Thyroid gland (tissue), 4 donors: ENCODE results near the gene ZNF385C. TPM values are rescaled to one million over a fixed set of nuclear protein-coding genes. Genes with fewer than 3 reads are reported as not detected.
A peak's percentile ranks its signal among the peaks of the same experiment; 100 is the strongest.

Experiments
- DNase-seq, 2 donors: peaks; one replicate each; pipeline ENCODE4 v3.0.0-alpha.2; 2019
- H3K27ac ChIP-seq, 3 donors: fragments of 200-600 bp; sonication (generic); 1 replicate in 2 of 3; 2 replicates in 1 of 3; pipeline ENCODE4 v1.5.1; 2016 to 2019; ENCODE audit warnings: mild to moderate bottlenecking in 1 of 3, moderate library complexity in 1 of 3
- H3K27me3 ChIP-seq: fragments of 200-600 bp; sonication (generic); one replicate; pipeline ENCODE4 v1.5.1; 2019
- H3K36me3 ChIP-seq, 2 donors: fragments of 200-600 bp; sonication (generic); one replicate each; pipeline ENCODE4 v1.5.1; 2016 to 2019
- H3K4me1 ChIP-seq, 2 donors: fragments of 200-600 bp; sonication (generic); one replicate each; pipeline ENCODE4 v1.5.1; 2017 to 2019
- H3K4me3 ChIP-seq, 3 donors: fragments of 200-600 bp; sonication (generic); replicated peaks in 1 of 3; 1 replicate in 2 of 3; 2 replicates in 1 of 3; pipeline ENCODE4 v1.5.1; 2016; ENCODE audit warnings: mild to moderate bottlenecking in 1 of 3
- H3K9me3 ChIP-seq: fragments of 200-600 bp; sonication (generic); one replicate; pipeline ENCODE4 v1.5.1; 2017
- CTCF ChIP-seq, 6 experiments: fragments of 200-600 bp in 3 of 6; fragments of 450-650 bp in 3 of 6; sonication (generic) in 3 of 6; IDR thresholded peaks; one replicate each; pipeline ENCODE4 v1.5.1; 2016 to 2019; ENCODE audit warnings: antibody characterized with exemption in 6 of 6, mild to moderate bottlenecking in 2 of 6, inconsistent platforms in 1 of 6, moderate library complexity in 1 of 6
- POLR2A ChIP-seq, 2 donors: fragments of 450-650 bp; IDR thresholded peaks; one replicate each; pipeline ENCODE4 v1.6.1; 2017; ENCODE audit warnings: antibody characterized with exemption in 2 of 2, mild to moderate bottlenecking in 2 of 2, moderate library complexity in 1 of 2
- WGBS, 2 donors: methylation state at CpG; one replicate each; pipeline ENCODE4 v1.1.5; 2017; 5-methylcytosine and 5-hydroxymethylcytosine counted together
- intact Hi-C: fragments of 100-400 bp; cut with DNase I; formaldehyde crosslinking; loops from one replicate; pipeline ENCODE4 v1.15.1; 2023
- total RNA-seq, 4 donors: library from RNA; depleted of rRNA; stranded (reverse); fragments of >200 nt; gene quantifications; one replicate each; pipeline ENCODE4 v1.2.3, GENCODE V29; 2016

ZNF385C gene
- total RNA-seq, 4 donors from 2014 or later, result 0.22 to 0.54 TPM; not detected in 2

GRCh38 chr17:42120770-42121769 lies 22.8 kb upstream of the ZNF385C start, which contains the start of gene KAT2A:
Gene KAT2A (minus strand): TSS chr17:42121367. CDS start chr17:42121304, 63 bp downstream.
- TF ChIP-seq POLR2A (IDR thresholded peaks at IDR 0.05), result peak in 1 of 2 donors; percentile 55
- TF ChIP-seq CTCF (IDR thresholded peaks at IDR 0.05), result no peak
- Histone ChIP-seq H3K4me1 (peaks cover 12 to 18% of the 10 kb centered on the region in 2 donors), H3K36me3 (peaks cover 7 to 11% of the 10 kb centered on the region in 2 donors), H3K27me3 (no peaks in the 10 kb centered on the region), H3K4me3 (peak within 1 kb of the TSS in 2 of 3 donors; percentile 62 to 81), H3K27ac (peak within 1 kb of the TSS in 1 of 3 donors; percentile 59), H3K9me3 (no peaks in the 10 kb centered on the region)
- 8% methylated on average over 40 to 48 of the region's 57 CpGs for WGBS, 2 donors
- intact Hi-C loops, result no loop called here
- peak; percentile 76 to 81 for DNase-seq

DNA sequence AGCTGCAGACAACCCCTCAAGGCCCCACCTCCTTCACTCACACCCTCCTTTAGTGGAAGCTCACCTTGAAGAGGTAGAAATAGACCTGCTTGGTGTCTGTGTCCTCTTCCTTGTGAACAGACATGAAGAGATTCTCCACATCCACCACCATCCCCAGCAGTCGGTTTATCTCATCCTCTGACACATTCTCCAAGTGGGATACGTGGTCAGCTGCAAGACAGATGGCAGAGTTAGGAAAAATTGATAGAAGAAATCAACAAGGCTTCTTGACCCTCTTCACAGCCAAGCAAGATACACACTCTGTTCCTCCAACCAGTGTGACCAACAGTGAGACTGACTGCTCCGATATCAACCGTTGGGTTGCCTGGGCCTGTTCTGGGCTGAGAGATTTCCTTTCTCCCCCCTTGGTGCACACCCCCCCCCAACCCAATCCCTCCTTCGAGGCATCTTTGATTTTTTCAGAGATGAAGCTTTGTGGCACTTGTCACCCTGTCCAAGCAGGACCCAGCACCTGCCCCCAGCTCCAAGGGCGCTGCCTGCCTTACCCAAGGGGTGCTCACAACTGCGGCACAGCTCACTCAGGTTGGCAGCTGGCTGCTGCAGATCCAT lies 22.0 kb upstream of the ZNF385C start:
- no peak for DNase-seq
- 56 to 70% methylated on average over 5 to 7 of the region's 7 CpGs for WGBS, 2 donors
- Histone ChIP-seq H3K27me3 (no peaks in the 10 kb centered on the region), H3K4me3 (peak overlapping the region in 1 of 3 donors; percentile 81), H3K9me3 (no peaks in the 10 kb centered on the region), H3K36me3 (peaks cover 0 to 3% of the 10 kb centered on the region in 2 donors), H3K4me1 (peaks cover 12 to 18% of the 10 kb centered on the region in 2 donors), H3K27ac (no peak overlapping the region)
- intact Hi-C loops, result no loop called here
- TF ChIP-seq POLR2A (IDR thresholded peaks at IDR 0.05), result no peak
- no peak for TF ChIP-seq CTCF (IDR thresholded peaks at IDR 0.05)

DNA sequence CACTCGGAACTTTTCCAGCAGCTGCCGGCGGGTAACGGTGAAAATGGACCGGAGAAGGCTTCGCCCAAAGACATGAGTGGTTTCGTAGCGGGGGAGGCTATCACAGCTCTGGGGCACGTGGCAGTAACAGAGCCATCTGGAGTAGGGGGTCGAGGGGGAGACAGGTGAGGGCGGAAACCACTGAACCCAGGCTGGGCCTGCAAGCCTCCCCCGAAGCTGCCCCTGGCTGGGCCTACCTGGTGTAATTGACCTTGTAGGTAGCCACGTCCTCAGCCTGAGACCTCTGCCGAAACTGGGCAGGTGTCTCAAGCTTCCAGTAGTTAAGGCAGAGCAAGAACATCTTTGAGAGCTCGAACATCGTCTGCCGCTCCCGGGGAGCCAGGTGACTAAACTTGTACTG lies 21.0 kb upstream of the ZNF385C start:
- intact Hi-C loops, result loop anchor here (5.0 kb wide), 3 partner anchors 52 to 157 kb away; partner anchors contain the start of gene NKIRAS2
- Histone ChIP-seq H3K27me3 (no peaks in the 10 kb centered on the region), H3K4me1 (peaks cover 12 to 18% of the 10 kb centered on the region in 2 donors), H3K4me3 (no peak overlapping the region), H3K27ac (no peak overlapping the region), H3K9me3 (no peaks in the 10 kb centered on the region), H3K36me3 (no peaks in the 10 kb centered on the region)
- no peak for DNase-seq
- 93 to 94% methylated on average over 18 of the region's 18 CpGs for WGBS, 2 donors
- TF ChIP-seq POLR2A (IDR thresholded peaks at IDR 0.05) (no peak), CTCF (IDR thresholded peaks at IDR 0.05) (no peak)

DNA sequence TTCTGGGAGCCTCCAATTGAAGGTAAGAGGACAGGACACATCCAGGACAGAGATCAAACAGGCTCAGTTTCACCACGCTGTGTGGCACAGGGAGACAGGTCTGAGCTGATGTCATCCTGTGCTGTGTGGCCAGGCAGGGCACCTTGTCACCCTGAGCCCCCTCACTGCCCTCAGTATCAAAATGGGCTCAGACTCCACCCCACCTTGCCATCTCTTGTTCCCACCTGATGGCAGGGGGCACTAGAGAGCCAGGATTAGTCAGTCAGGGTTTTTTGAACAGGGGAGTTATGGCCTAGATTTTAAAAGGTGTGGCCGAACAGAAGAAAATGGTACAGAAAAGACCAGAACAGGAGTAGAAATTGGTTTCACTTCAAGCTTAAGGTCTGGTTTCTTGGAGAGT lies 20.3 kb upstream of the ZNF385C start:
- no peaks in the 10 kb centered on the region for H3K9me3 ChIP-seq
- 81 to 84% methylated on average over 2 of the region's 2 CpGs for WGBS, 2 donors
- no peak overlapping the region for H3K27ac ChIP-seq
- H3K4me1 ChIP-seq, result peaks cover 12 to 18% of the 10 kb centered on the region in 2 donors
- no peak for TF ChIP-seq POLR2A (IDR thresholded peaks at IDR 0.05)
- peak in 4 of 6 experiments; percentile 11 to 39 (median 32) for TF ChIP-seq CTCF (IDR thresholded peaks at IDR 0.05)
- H3K36me3 ChIP-seq, result no peaks in the 10 kb centered on the region
- DNase-seq, result peak in 1 of 2 donors; percentile 37
- no peak overlapping the region for H3K4me3 ChIP-seq
- no peaks in the 10 kb centered on the region for H3K27me3 ChIP-seq
- intact Hi-C loops, result loop anchor here (5.0 kb wide), 3 partner anchors 51 to 156 kb away; partner anchors contain the start of gene NKIRAS2
